Measurements from ENCODE around the gene ARHGAP29.
A peak's percentile ranks its signal among the peaks of the same experiment; 100 is the strongest.

ARHGAP29 gene

GRCh38 chr1:94124538-94124937 lies 112.8 kb downstream of the ARHGAP29 start:
- DNase-seq (ENCODE audit: low spot score) = no peak

GRCh38 chr1:94122201-94122970 lies 115.0 kb downstream of the ARHGAP29 start:
- DNase-seq (ENCODE audit: low spot score) = peak; percentile 24
